Stimulated activated CD4-positive, alpha-beta T cell treated with anti-CD3 and anti-CD28 coated beads, Interleukin-2, amount 100 ng/mL, for 4 hours (primary cell): ENCODE results near the gene CSPG4.
A peak's percentile ranks its signal among the peaks of the same experiment; 100 is the strongest.
"Not testable (repeated sequence)": the region's sequence is repeated elsewhere in the genome, so short reads cannot be mapped to it uniquely, and the experiment has no call there.

ENCODE experiments used
- DNase-seq: peaks from one replicate; pipeline ENCODE4 v3.0.0-alpha.2; 2020; ENCODE audit warnings: low read depth

The CSPG4 gene

GRCh38 chr15:75712668-75713337, at the start of gene CSPG4:
TSS of gene CSPG4 (minus strand) at chr15:75712848. CDS start at chr15:75712755, 93 bp downstream.
- no peak for DNase-seq

GRCh38 chr15:75762357-75762718, 49.7 kb upstream of the CSPG4 start:
- not testable (repeated sequence) for DNase-seq

- DNase-seq, result no peak
These were observed 49.1 kb upstream of the CSPG4 start for GRCh38 chr15:75761446-75762356.

- DNase-seq, result no peak
These were observed 48.2 kb upstream of the CSPG4 start for GRCh38 chr15:75760704-75761435.

GRCh38 chr15:75760131-75760520, 47.5 kb upstream of the CSPG4 start:
- DNase-seq, result not testable (repeated sequence)

- no peak for DNase-seq
These were observed 46.9 kb upstream of the CSPG4 start for GRCh38 chr15:75759416-75760130.

- DNase-seq, result peak; percentile 29
These were observed 45.6 kb upstream of the CSPG4 start for GRCh38 chr15:75758071-75758872.

- DNase-seq, result not testable (repeated sequence)
These were observed 42.2 kb upstream of the CSPG4 start for GRCh38 chr15:75754871-75755270.

GRCh38 chr15:75753145-75753544, 40.5 kb upstream of the CSPG4 start:
- DNase-seq, result no peak

- no peak for DNase-seq
These were observed 39.2 kb upstream of the CSPG4 start for GRCh38 chr15:75751891-75752290.

GRCh38 chr15:75751116-75751875, 38.6 kb upstream of the CSPG4 start:
- DNase-seq, result no peak

- DNase-seq, result no peak
These were observed 37.8 kb upstream of the CSPG4 start for GRCh38 chr15:75750261-75751050.

- DNase-seq, result no peak
These were observed 37.2 kb upstream of the CSPG4 start for GRCh38 chr15:75749820-75750219.

- DNase-seq, result not testable (repeated sequence)
These were observed 36.2 kb upstream of the CSPG4 start for GRCh38 chr15:75748882-75749281.

GRCh38 chr15:75747121-75747520, 34.5 kb upstream of the CSPG4 start:
- not testable (repeated sequence) for DNase-seq

- DNase-seq, result no peak
These were observed 32.7 kb upstream of the CSPG4 start for GRCh38 chr15:75745305-75745704.

GRCh38 chr15:75742346-75742745, 29.7 kb upstream of the CSPG4 start:
- DNase-seq, result not testable (repeated sequence)

GRCh38 chr15:75739791-75740190, 27.1 kb upstream of the CSPG4 start:
- no peak for DNase-seq

GRCh38 chr15:75738647-75739325, 26.1 kb upstream of the CSPG4 start:
- DNase-seq, result peak; percentile 81
